Uterus (tissue), 4 donors: ENCODE measurements around the gene ZNF565. TPM values are rescaled to one million over a fixed set of nuclear protein-coding genes. Genes with fewer than 3 reads are reported as not detected.
A peak's percentile ranks its signal among the peaks of the same experiment; 100 is the strongest.
"Not testable (repeated sequence)": the region's sequence is repeated elsewhere in the genome, so short reads cannot be mapped to it uniquely, and the experiment has no call there.

ENCODE experiments used
- DNase-seq, 2 donors: peaks; one replicate each; pipeline ENCODE4 v3.0.0-alpha.2; 2019 to 2020
- H3K27ac ChIP-seq, 2 donors: fragments of 200-600 bp; sonication (generic); 1 replicate in 1 of 2; 2 replicates in 1 of 2; pipeline ENCODE4 v1.5.1; 2016 to 2018
- H3K27me3 ChIP-seq, 2 donors: fragments of 200-600 bp; sonication (generic); one replicate each; pipeline ENCODE4 v1.5.1; 2018 to 2019; ENCODE audit warnings: control low read depth in 1 of 2
- H3K36me3 ChIP-seq, 2 donors: fragments of 200-600 bp; sonication (generic); one replicate each; pipeline ENCODE4 v1.5.1; 2019; ENCODE audit warnings: control low read depth in 1 of 2
- H3K4me1 ChIP-seq, 2 donors: fragments of 200-600 bp; sonication (generic); one replicate each; pipeline ENCODE4 v1.5.1; 2018 to 2019; ENCODE audit warnings: control low read depth in 1 of 2
- H3K4me3 ChIP-seq, 2 donors: fragments of 200-600 bp; sonication (generic); 1 replicate in 1 of 2; 2 replicates in 1 of 2; pipeline ENCODE4 v1.5.1; 2018 to 2019; ENCODE audit warnings: mild to moderate bottlenecking in 1 of 2
- H3K9me3 ChIP-seq, 2 donors: fragments of 200-600 bp; sonication (generic); one replicate each; pipeline ENCODE4 v1.5.1; 2019; ENCODE audit warnings: control low read depth in 1 of 2
- POLR2A ChIP-seq, 2 donors: fragments of 450-650 bp; IDR thresholded peaks; one replicate each; pipeline ENCODE4 v1.6.1; 2016; ENCODE audit warnings: antibody characterized with exemption in 2 of 2, mild to moderate bottlenecking in 1 of 2, moderate library complexity in 1 of 2
- intact Hi-C: fragments of 100-400 bp; cut with DNase I; formaldehyde crosslinking; loops from one replicate; pipeline ENCODE4 v1.15.1; 2023; ENCODE audit warnings: low total_unique reads
- total RNA-seq, 4 donors: library from RNA; depleted of rRNA in 3 of 4; stranded (reverse); fragments of >200 nt in 3 of 4; gene quantifications; one replicate each; pipeline versions ENCODE4 v1.1.0 to v1.2.4, GENCODE V29; 2014 to 2023
- TF ChIP-seq, protein P1 (sequence below), 4 experiments: fragments of 200-600 bp in 2 of 4; fragments of 450-650 bp in 2 of 4; sonication (generic) in 2 of 4; IDR thresholded peaks; one replicate each; pipeline ENCODE4 v1.5.1; 2016 to 2019; ENCODE audit warnings: antibody characterized with exemption in 4 of 4, mild to moderate bottlenecking in 2 of 4, moderate library complexity in 1 of 4
- donor health status: DM: yes; HTN: yes; CAD: no.

Gene ZNF565
- total RNA-seq, 4 donors from 2014 or later = 1.5 to 20.8 (median 6.1) TPM

DNA sequence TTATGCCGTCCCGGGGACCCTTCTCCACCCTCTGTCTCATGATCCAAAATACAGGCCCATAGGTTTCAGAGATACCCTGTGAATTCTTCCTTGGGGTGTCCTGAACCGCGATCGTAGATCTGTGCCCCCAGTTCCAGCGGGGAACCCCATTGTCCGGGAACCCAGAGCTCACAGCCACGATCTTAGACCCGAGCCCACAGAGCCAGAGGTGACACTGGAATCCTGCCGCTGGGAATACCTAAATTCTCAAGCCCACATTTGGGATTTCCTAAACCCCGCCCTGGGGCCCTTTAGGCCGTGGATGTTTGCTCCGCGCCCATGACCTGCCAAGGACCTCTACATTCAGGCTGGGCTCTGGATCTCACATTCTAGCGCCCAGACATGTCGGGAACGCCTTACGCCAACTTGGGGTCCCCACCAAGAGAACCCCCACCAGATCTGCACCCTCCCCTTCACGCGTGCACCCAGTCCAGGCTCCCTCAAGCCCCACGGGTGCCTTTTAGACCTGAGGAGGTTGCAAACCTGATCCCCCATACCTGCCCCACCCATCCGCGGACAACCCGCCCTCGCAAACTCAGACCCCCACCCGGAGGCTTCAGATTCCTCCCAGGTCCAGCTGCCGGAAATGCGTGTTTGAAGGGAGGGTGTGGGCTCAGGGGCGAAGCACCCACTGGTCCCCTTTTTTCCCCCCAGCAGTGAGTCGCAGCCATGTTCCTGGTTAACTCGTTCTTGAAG is 74.0 kb downstream of the ZNF565 start:
- intact Hi-C loops = no loop called here
- Histone ChIP-seq H3K4me1 (peaks cover 0 to 10% of the 10 kb centered on the region in 2 donors), H3K36me3 (no peaks in the 10 kb centered on the region), H3K27me3 (no peaks in the 10 kb centered on the region), H3K4me3 (peak overlapping the region; percentile 80 to 92), H3K27ac (peak overlapping the region; percentile 95 to 97), H3K9me3 (no peaks in the 10 kb centered on the region)
- TF ChIP-seq POLR2A (IDR thresholded peaks at IDR 0.05) = no peak
- TF ChIP-seq, protein P1, sequence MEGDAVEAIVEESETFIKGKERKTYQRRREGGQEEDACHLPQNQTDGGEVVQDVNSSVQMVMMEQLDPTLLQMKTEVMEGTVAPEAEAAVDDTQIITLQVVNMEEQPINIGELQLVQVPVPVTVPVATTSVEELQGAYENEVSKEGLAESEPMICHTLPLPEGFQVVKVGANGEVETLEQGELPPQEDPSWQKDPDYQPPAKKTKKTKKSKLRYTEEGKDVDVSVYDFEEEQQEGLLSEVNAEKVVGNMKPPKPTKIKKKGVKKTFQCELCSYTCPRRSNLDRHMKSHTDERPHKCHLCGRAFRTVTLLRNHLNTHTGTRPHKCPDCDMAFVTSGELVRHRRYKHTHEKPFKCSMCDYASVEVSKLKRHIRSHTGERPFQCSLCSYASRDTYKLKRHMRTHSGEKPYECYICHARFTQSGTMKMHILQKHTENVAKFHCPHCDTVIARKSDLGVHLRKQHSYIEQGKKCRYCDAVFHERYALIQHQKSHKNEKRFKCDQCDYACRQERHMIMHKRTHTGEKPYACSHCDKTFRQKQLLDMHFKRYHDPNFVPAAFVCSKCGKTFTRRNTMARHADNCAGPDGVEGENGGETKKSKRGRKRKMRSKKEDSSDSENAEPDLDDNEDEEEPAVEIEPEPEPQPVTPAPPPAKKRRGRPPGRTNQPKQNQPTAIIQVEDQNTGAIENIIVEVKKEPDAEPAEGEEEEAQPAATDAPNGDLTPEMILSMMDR (IDR thresholded peaks at IDR 0.05) = no peak
- peak; percentile 48 to 60 for DNase-seq

DNA sequence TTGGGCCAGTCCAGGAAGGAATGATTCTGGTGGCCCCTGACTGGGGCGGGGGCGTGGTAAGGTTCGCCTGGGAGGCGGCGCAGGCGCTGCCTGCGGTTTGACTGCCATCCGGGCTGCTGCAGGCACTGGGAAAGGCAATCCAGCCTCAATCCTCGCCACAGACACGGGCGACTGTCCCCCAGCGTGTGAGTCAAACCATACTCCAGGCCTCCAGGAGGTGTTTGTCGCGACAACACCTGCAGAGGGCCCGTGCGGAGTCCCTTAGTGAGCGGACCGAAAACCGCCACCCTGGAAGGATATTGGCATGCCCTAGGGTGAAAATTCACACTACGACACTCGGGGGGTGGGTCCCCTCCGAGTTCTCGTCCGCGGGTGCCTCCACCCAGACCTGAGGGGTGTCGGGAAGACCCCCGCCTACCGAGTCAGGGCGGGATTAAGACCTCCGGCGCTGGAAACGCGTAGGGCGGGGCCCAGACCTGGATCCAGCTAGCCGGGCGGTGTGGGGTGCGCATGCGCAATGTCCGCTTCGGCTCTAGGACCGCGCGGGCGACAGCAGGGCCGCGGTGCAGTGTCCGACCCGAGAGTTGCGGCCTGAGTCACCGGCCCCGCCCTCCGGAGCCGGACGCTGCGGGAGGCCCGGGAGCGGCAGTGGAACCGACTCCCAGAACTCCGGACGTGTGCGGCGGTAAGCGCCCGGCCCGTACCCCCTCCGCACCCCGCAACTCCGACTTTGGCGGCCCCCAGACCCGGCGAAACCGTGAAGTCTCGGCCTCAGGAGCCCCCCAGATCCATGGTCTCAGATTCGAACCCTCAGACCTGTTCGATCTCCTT is 74.8 kb downstream of the ZNF565 start, which contains the start of gene CAPNS1:
Gene CAPNS1 (plus strand): TSS at position 594 of the 831 bp plus-strand sequence. CDS start 946 bp downstream, outside the sequence.
- no peaks in the 10 kb centered on the region for H3K9me3 ChIP-seq
- intact Hi-C loops = no loop called here

DNA sequence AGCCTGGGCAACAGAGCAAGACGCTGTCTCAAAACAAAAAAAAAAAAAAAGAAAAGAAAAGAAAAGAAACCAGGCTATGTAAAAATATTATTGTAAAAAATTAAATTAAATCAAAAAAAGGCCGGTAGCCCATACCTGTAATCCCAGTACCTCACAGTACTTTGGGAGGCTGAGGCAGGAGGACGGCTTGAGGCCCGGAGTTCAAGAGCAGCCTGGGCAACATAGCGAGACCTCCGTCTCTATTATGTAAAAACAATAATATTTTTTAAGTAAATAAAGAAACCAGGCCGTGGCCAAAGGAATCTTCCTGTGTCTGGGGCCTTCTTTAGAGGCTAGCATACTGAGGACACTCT is 75.4 kb downstream of the ZNF565 start:
- peak overlapping the region; percentile 80 to 92 for H3K4me3 ChIP-seq
- no peaks in the 10 kb centered on the region for H3K9me3 ChIP-seq
- H3K27ac ChIP-seq = peak overlapping the region; percentile 95 to 97
- peaks cover 0 to 10% of the 10 kb centered on the region in 2 donors for H3K4me1 ChIP-seq
- no peaks in the 10 kb centered on the region for H3K27me3 ChIP-seq
- H3K36me3 ChIP-seq = no peaks in the 10 kb centered on the region
- intact Hi-C loops = no loop called here
- DNase-seq = no peak
- TF ChIP-seq POLR2A (IDR thresholded peaks at IDR 0.05) = no peak
- TF ChIP-seq, protein P1 (IDR thresholded peaks at IDR 0.05) = no peak

More for the DNA sequence above, 74.8 kb downstream of the ZNF565 start, which contains the start of gene CAPNS1:
- H3K27me3 ChIP-seq = no peaks in the 10 kb centered on the region
- peaks cover 0 to 10% of the 10 kb centered on the region in 2 donors for H3K4me1 ChIP-seq
- H3K4me3 ChIP-seq = peak within 1 kb of the TSS; percentile 80 to 92
- H3K27ac ChIP-seq = peak within 1 kb of the TSS; percentile 95 to 97
- TF ChIP-seq, protein P1 (IDR thresholded peaks at IDR 0.05) = peak in 3 of 4 experiments; percentile 17 to 39 (median 32)
- TF ChIP-seq POLR2A (IDR thresholded peaks at IDR 0.05) = peak; percentile 91 to 99
- DNase-seq = peak; percentile 97
- H3K36me3 ChIP-seq = no peaks in the 10 kb centered on the region

GRCh38 chr19:36136964-36137686 is 77.3 kb downstream of the ZNF565 start:
- Histone ChIP-seq H3K36me3 (no peaks in the 10 kb centered on the region), H3K27ac (peak overlapping the region in 1 of 2 donors; percentile 23), H3K9me3 (no peaks in the 10 kb centered on the region), H3K4me3 (no peak overlapping the region), H3K27me3 (no peaks in the 10 kb centered on the region), H3K4me1 (peaks cover 0 to 10% of the 10 kb centered on the region in 2 donors)
- no peak for TF ChIP-seq POLR2A (IDR thresholded peaks at IDR 0.05)
- TF ChIP-seq, protein P1 (IDR thresholded peaks at IDR 0.05) = no peak
- intact Hi-C loops = no loop called here
- peak in 1 of 2 donors; percentile 50 for DNase-seq

- H3K4me3 ChIP-seq, intact Hi-C loops: not testable (repeated sequence)
These were observed 79.6 kb downstream of the ZNF565 start for GRCh38 chr19:36134867-36135266.

More at GRCh38 chr19:36134867-36135266, 79.6 kb downstream of the ZNF565 start:
- not testable (repeated sequence) for H3K9me3 ChIP-seq, H3K27me3 ChIP-seq, DNase-seq, H3K27ac ChIP-seq, H3K36me3 ChIP-seq, H3K4me1 ChIP-seq
